ENCODE data around the gene MEGF6. TPM values are rescaled to one million over a fixed set of nuclear protein-coding genes. Genes with fewer than 3 reads are reported as not detected.

MEGF6 gene
- total RNA-seq, 4 donors from 2014 or later, result 10.0 to 24.7 (median 17.1) TPM

DNA sequence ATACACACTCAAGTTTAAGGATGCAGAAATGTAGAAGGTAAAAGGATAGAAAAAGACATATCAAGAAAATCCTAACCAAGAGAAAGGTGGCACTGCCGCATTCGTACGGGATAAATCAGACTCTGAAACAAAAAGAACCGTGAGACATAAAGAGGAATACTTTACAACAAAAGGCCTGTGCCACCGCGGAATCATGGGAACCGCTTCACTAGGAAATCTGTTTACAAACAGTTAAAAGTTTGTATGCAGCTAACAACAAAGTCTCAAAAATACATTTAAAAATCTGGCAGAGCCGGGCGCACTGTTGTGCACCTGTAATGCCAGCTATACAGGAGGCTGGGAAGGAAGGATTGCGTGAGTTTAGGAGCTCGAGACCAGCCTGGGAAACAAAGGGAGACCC, 30.5 kb upstream of the MEGF6 start:
- TF ChIP-seq, protein P1, sequence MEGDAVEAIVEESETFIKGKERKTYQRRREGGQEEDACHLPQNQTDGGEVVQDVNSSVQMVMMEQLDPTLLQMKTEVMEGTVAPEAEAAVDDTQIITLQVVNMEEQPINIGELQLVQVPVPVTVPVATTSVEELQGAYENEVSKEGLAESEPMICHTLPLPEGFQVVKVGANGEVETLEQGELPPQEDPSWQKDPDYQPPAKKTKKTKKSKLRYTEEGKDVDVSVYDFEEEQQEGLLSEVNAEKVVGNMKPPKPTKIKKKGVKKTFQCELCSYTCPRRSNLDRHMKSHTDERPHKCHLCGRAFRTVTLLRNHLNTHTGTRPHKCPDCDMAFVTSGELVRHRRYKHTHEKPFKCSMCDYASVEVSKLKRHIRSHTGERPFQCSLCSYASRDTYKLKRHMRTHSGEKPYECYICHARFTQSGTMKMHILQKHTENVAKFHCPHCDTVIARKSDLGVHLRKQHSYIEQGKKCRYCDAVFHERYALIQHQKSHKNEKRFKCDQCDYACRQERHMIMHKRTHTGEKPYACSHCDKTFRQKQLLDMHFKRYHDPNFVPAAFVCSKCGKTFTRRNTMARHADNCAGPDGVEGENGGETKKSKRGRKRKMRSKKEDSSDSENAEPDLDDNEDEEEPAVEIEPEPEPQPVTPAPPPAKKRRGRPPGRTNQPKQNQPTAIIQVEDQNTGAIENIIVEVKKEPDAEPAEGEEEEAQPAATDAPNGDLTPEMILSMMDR (IDR thresholded peaks at IDR 0.05; ENCODE audit: low read depth), result no peak

- TF ChIP-seq, protein P1 (IDR thresholded peaks at IDR 0.05; ENCODE audit: low read depth), result no peak
These were observed 29.9 kb upstream of the MEGF6 start for GRCh38 chr1:3641046-3641760.

- TF ChIP-seq, protein P1 (IDR thresholded peaks at IDR 0.05; ENCODE audit: low read depth), result no peak
These were observed 29.0 kb upstream of the MEGF6 start for GRCh38 chr1:3640121-3640837.

- TF ChIP-seq, protein P1 (IDR thresholded peaks at IDR 0.05; ENCODE audit: low read depth), result no peak
These were observed 28.1 kb upstream of the MEGF6 start for GRCh38 chr1:3639397-3639911.

DNA sequence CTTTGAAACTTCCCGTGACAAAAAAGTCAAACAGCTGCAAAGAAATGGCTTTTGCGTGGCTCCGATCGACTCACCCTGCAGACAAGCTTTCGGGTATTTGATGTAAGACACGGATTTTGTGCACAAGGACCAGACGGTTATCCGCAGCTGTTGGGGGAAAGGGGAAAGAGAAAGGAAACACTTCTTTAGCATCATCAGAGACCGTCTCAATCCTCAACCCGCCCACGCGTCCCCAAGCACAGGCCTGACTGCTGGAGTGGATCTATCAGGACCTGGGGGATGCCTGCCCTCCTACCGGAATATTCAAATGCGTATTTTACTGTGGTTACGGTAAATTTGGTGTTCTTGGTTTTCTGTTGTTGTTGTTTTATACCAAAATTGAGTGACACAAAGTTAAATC, 27.4 kb upstream of the MEGF6 start:
- TF ChIP-seq, protein P1 (IDR thresholded peaks at IDR 0.05; ENCODE audit: low read depth), result no peak

DNA sequence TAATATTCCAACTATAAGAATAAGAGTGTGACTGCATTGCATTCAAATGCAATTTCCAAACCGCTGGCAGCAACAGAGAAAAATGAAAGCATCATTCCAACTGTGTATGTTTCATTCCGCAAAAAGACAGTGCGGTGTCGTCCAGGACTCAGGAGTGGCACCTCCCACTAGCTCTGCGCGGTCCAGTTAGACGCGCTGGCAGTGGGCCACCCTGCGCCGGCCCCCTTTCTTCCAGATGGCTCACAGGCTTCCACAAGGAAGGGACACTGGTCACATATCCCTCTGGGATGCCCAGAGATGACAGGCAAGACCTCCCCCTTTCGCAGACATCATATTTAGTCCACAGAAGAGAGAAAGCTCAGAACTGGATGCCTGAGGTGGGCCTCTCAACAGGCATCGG, 26.7 kb upstream of the MEGF6 start:
- TF ChIP-seq, protein P1 (IDR thresholded peaks at IDR 0.05; ENCODE audit: low read depth), result no peak

GRCh38 chr1:3636531-3636930, 25.2 kb upstream of the MEGF6 start:
- TF ChIP-seq, protein P1 (IDR thresholded peaks at IDR 0.05; ENCODE audit: low read depth), result no peak

Measured in subcutaneous adipose tissue (tissue), 4 donors.